B cell (primary cell): ENCODE measurements around the gene COLEC12. TPM values are rescaled to one million over a fixed set of nuclear protein-coding genes. Genes with fewer than 3 reads are reported as not detected.

ENCODE experiments used
- ATAC-seq: fragments of 200-7000 bp; cut with Tn5 transposase; one replicate; pipeline ENCODE4 v1.10.0; 2021; ENCODE audit warnings: low read depth, mild to moderate bottlenecking, moderate number of reproducible peaks, moderate library complexity
- CTCF ChIA-PET: fragments of 350-600 bp; sonication (Branson Sonifier 250); formaldehyde crosslinking; loops from one replicate; lab custom pipeline; 2021; ENCODE audit warnings: antibody characterized with exemption, inconsistent platforms; lab: Charles Lee
- POLR2A ChIA-PET: fragments of 350-600 bp; sonication (Branson Sonifier 250); formaldehyde crosslinking; loops from one replicate; lab custom pipeline; 2021; ENCODE audit warnings: antibody characterized with exemption; lab: Charles Lee
- DNase-seq: peaks from one replicate; pipeline ENCODE4 v3.0.0; 2013
- H2AFZ ChIP-seq: 2 replicates; pipeline ENCODE4 v1.6.1; 2012; ENCODE audit warnings: mild to moderate bottlenecking, low read depth, low read length; ENCODE audit not compliant: insufficient read depth, poor library complexity, severe bottlenecking
- H3K27ac ChIP-seq, 2 donors: 1 replicate in 1 of 2; 2 replicates in 1 of 2; pipeline ENCODE4 v1.5.1; 2012 to 2013; ENCODE audit warnings: low read length in 2 of 2, mild to moderate bottlenecking in 2 of 2, moderate library complexity in 1 of 2
- H3K27me3 ChIP-seq, 4 experiments: fragments of 200-600 bp in 1 of 4; sonication (generic) in 1 of 4; replicated peaks in 1 of 4; 1 replicate in 2 of 4; 2 replicates in 2 of 4; pipeline versions ENCODE4 v1.6.1 to v1.7.0; 2013 to 2016; ENCODE audit warnings: low read length in 3 of 4, mild to moderate bottlenecking in 2 of 4, mixed read lengths in 1 of 4, moderate library complexity in 1 of 4; ENCODE audit not compliant: insufficient read depth in 4 of 4, control insufficient read depth in 3 of 4; ENCODE audit errors: control extremely low read depth in 1 of 4
- H3K36me3 ChIP-seq, 2 experiments: replicated peaks in 1 of 2; 1 replicate in 1 of 2; 2 replicates in 1 of 2; pipeline versions ENCODE4 v1.6.1 to v1.7.1; 2013; ENCODE audit warnings: low read length in 1 of 2; ENCODE audit not compliant: insufficient read depth in 2 of 2, control insufficient read depth in 1 of 2; ENCODE audit errors: control extremely low read depth in 1 of 2, extremely low read depth in 1 of 2
- H3K4me1 ChIP-seq, 2 donors: fragments of 200-600 bp in 1 of 2; sonication (generic) in 1 of 2; 1 replicate in 1 of 2; 2 replicates in 1 of 2; pipeline versions ENCODE4 v1.5.1 to v1.6.1; 2013 to 2017; ENCODE audit warnings: low read length in 2 of 2; ENCODE audit not compliant: control insufficient read depth in 2 of 2, insufficient read depth in 2 of 2
- H3K4me2 ChIP-seq: replicated peaks from 2 replicates; pipeline ENCODE3; 2012; ENCODE audit warnings: mild to moderate bottlenecking, low read depth, low read length; ENCODE audit not compliant: poor library complexity, severe bottlenecking
- H3K4me3 ChIP-seq, 5 experiments: fragments of 200-600 bp in 1 of 5; sonication (generic) in 1 of 5; 1 replicate in 3 of 5; 2 replicates in 2 of 5; pipeline versions ENCODE4 v1.5.1 to v1.7.0; 2011 to 2016; ENCODE audit warnings: low read length in 4 of 5, mild to moderate bottlenecking in 4 of 5, low read depth in 2 of 5, control low read depth in 1 of 5, moderate library complexity in 1 of 5; ENCODE audit not compliant: insufficient read depth in 1 of 5; ENCODE audit errors: control extremely low read depth in 1 of 5, extremely low read depth in 1 of 5
- H3K79me2 ChIP-seq: fragments of 200-600 bp; sonication (generic); one replicate; pipeline ENCODE4 v1.6.0; 2016; ENCODE audit warnings: low read length; ENCODE audit not compliant: control insufficient read depth, insufficient read depth
- H3K9ac ChIP-seq: fragments of 200-600 bp; sonication (generic); 2 replicates; pipeline ENCODE4 v1.6.1; 2017; ENCODE audit warnings: mild to moderate bottlenecking, low read length, moderate library complexity
- H3K9me3 ChIP-seq, 3 donors: one replicate each; pipeline versions ENCODE4 v1.6.1 to v1.7.1; 2013; ENCODE audit warnings: low read length in 2 of 3; ENCODE audit not compliant: control insufficient read depth in 2 of 3, insufficient read depth in 1 of 3; ENCODE audit errors: control extremely low read depth in 1 of 3
- H4K20me1 ChIP-seq: 2 replicates; pipeline ENCODE4 v1.6.0; 2012; ENCODE audit warnings: mild to moderate bottlenecking, low read length; ENCODE audit not compliant: insufficient read depth, control insufficient read depth, poor library complexity, severe bottlenecking
- H3K27ac Mint-ChIP-seq: one replicate; pipeline ENCODE4 v1.8.0; 2021; ENCODE audit warnings: mixed read lengths
- H3K27me3 Mint-ChIP-seq: one replicate; pipeline ENCODE4 v1.8.0; 2021; ENCODE audit warnings: mixed read lengths
- H3K4me1 Mint-ChIP-seq: one replicate; pipeline ENCODE4 v1.8.0; 2021; ENCODE audit warnings: mixed read lengths
- H3K4me3 Mint-ChIP-seq: one replicate; pipeline ENCODE4 v1.8.0; 2021; ENCODE audit warnings: mixed read lengths
- H3K9me3 Mint-ChIP-seq: one replicate; pipeline ENCODE4 v1.8.0; 2022; ENCODE audit warnings: mixed read lengths; ENCODE audit not compliant: insufficient read depth
- EZH2 ChIP-seq: IDR thresholded peaks from 2 replicates; pipeline ENCODE4 v1.6.1; 2012; ENCODE audit warnings: borderline replicate concordance, low read depth, mild to moderate bottlenecking, moderate library complexity, low read length; ENCODE audit not compliant: insufficient read depth, poor library complexity, severe bottlenecking
- WGBS: methylation state at CpG from one replicate; pipeline ENCODE4 v1.1.5; 2013; ENCODE audit warnings: missing lambda C conversion rate; ENCODE audit not compliant: insufficient coverage; 5-methylcytosine and 5-hydroxymethylcytosine counted together
- intact Hi-C: fragments of 100-400 bp; cut with micrococcal nuclease; formaldehyde crosslinking; loops from one replicate; pipeline ENCODE4 v1.10.0; 2022
- polyA plus RNA-seq: library from polyadenylated mRNA; depleted of rRNA; stranded (reverse); fragments of >200 nt; gene quantifications from 2 replicates; pipeline ENCODE4 v1.2.3, GENCODE V29; 2012
- total RNA-seq, 2 donors: library from RNA; stranded (reverse); fragments of 120-200 nt in 1 of 2; gene quantifications; 1 replicate in 1 of 2; 2 replicates in 1 of 2; pipeline versions ENCODE4 v1.2.3 to v1.2.4, GENCODE V29; 2013 to 2022
- TF ChIP-seq, protein P1 (sequence below): fragments of 200-600 bp; IDR thresholded peaks from one replicate; pipeline ENCODE4 v1.8.0; 2022; ENCODE audit warnings: antibody characterized with exemption, mild to moderate bottlenecking

COLEC12 gene
- total and polyA plus RNA-seq, 2 donors (not counting 1 experiment from before 2014, with no cell fraction given), result not detected

DNA sequence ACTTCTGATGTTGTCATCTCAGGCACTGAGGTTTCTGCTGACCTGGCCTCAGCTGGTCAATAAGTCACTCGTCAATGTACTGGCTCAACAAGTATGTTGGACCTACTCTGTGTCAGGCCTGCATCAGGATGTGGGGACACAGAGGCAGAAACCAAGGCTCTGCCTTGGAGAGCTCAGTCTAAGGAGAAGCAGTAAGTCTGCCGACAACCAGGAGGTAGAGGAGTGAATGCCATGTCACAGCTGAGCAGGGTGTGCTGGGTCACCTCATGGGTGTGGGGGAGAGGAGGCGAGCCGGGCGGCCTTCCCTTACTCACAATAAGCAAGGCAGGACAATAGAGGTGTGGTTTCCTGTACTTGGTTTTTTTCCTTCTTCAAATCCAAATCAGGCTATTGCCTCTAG lies 75.8 kb downstream of the COLEC12 start:
- Mint-ChIP-seq H3K27me3 (no peaks in the 10 kb centered on the region), H3K9me3 (no peaks in the 10 kb centered on the region), H3K4me1 (no peaks in the 10 kb centered on the region), H3K4me3 (no peak overlapping the region), H3K27ac (no peak overlapping the region)
- ChIA-PET CTCF (no interaction called here), POLR2A (no interaction called here)
- WGBS, result 91% methylated on average over 2 of the region's 5 CpGs
- DNase-seq (no peak), ATAC-seq (no peak)
- H3K9ac ChIP-seq, result no peak overlapping the region
- H3K4me3 ChIP-seq, result no peak overlapping the region
- TF ChIP-seq EZH2, result no peak
- TF ChIP-seq, protein P1, sequence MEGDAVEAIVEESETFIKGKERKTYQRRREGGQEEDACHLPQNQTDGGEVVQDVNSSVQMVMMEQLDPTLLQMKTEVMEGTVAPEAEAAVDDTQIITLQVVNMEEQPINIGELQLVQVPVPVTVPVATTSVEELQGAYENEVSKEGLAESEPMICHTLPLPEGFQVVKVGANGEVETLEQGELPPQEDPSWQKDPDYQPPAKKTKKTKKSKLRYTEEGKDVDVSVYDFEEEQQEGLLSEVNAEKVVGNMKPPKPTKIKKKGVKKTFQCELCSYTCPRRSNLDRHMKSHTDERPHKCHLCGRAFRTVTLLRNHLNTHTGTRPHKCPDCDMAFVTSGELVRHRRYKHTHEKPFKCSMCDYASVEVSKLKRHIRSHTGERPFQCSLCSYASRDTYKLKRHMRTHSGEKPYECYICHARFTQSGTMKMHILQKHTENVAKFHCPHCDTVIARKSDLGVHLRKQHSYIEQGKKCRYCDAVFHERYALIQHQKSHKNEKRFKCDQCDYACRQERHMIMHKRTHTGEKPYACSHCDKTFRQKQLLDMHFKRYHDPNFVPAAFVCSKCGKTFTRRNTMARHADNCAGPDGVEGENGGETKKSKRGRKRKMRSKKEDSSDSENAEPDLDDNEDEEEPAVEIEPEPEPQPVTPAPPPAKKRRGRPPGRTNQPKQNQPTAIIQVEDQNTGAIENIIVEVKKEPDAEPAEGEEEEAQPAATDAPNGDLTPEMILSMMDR, result no peak
- H2AFZ ChIP-seq, result no peak overlapping the region
- intact Hi-C loops, result no loop called here
- no peaks in the 10 kb centered on the region for H3K36me3 ChIP-seq
- H3K79me2 ChIP-seq, result no peaks in the 10 kb centered on the region
- no peaks in the 10 kb centered on the region for H3K4me1 ChIP-seq
- H3K4me2 ChIP-seq, result no peak overlapping the region
- H3K27ac ChIP-seq, result no peak overlapping the region
- H3K27me3 ChIP-seq, result no peaks in the 10 kb centered on the region
- no peaks in the 10 kb centered on the region for H4K20me1 ChIP-seq
- H3K9me3 ChIP-seq, result no peaks in the 10 kb centered on the region

DNA sequence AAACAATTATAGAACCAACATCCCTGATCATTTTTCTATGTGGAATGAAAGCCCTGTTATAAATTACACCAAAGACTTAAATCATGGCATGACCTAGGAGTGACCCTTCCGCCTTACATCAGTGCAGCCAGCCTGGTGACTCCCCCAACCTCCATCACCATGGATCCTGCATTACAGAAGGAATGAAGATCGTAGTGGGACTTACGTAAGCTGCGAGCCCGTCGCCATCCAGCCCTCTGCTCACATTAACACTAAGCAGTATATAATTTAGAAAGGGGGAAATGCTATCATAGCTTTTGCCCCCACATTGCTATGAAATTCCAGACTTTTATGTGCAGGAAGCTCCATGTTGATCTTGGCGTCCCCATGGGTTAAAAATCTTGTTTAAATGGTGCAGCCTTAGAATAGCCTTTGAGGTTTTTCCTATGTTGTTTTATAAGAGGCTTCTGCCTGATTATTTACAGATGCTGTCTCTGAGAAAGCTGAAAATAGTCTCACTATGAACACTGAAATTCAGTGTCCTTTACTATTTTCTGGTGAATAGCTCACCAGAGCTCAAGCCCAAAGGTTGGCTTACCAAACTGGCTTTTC lies 76.3 kb downstream of the COLEC12 start:
- no peak overlapping the region for H2AFZ ChIP-seq
- no peaks in the 10 kb centered on the region for H4K20me1 ChIP-seq
- Mint-ChIP-seq H3K27me3 (no peaks in the 10 kb centered on the region), H3K27ac (no peak overlapping the region), H3K9me3 (no peaks in the 10 kb centered on the region), H3K4me3 (no peak overlapping the region), H3K4me1 (no peaks in the 10 kb centered on the region)
- H3K9ac ChIP-seq, result no peak overlapping the region
- no peaks in the 10 kb centered on the region for H3K27me3 ChIP-seq
- H3K4me2 ChIP-seq, result no peak overlapping the region
- H3K36me3 ChIP-seq, result no peaks in the 10 kb centered on the region
- no peak for TF ChIP-seq EZH2
- TF ChIP-seq, protein P1, result no peak
- WGBS, result 100% methylated on average over 1 of the region's 7 CpGs
- intact Hi-C loops, result no loop called here
- POLR2A ChIA-PET, result no interaction called here
- H3K79me2 ChIP-seq, result no peaks in the 10 kb centered on the region
- H3K9me3 ChIP-seq, result no peaks in the 10 kb centered on the region
- H3K27ac ChIP-seq, result no peak overlapping the region
- no peak overlapping the region for H3K4me3 ChIP-seq
- CTCF ChIA-PET, result no interaction called here
- no peaks in the 10 kb centered on the region for H3K4me1 ChIP-seq
- DNase-seq (no peak), ATAC-seq (no peak)
